Prostate gland (tissue), 2 donors: ENCODE data around the gene ANTXR1.

Experiments used
- CTCF ChIP-seq, 4 experiments: fragments of 200-600 bp in 2 of 4; fragments of 450-650 bp in 2 of 4; sonication (generic) in 2 of 4; IDR thresholded peaks; 1 replicate in 3 of 4; 2 replicates in 1 of 4; pipeline ENCODE4 v1.5.1; 2016 to 2019; ENCODE audit warnings: antibody characterized with exemption in 4 of 4, mild to moderate bottlenecking in 2 of 4, moderate library complexity in 2 of 4
- POLR2A ChIP-seq: fragments of 450-650 bp; IDR thresholded peaks from one replicate; pipeline ENCODE4 v1.6.1; 2016; ENCODE audit warnings: antibody characterized with exemption, mild to moderate bottlenecking

- TF ChIP-seq CTCF (IDR thresholded peaks at IDR 0.05), result no peak
- TF ChIP-seq POLR2A, result no peak
These were observed 267.1 kb downstream of the ANTXR1 start for GRCh38 chr2:69279931-69280681.
